ENCODE measurements around the gene NFIC.

- TF ChIP-seq CTCF (IDR thresholded peaks at IDR 0.05) (no peak), POLR2A (IDR thresholded peaks at IDR 0.05) (no peak)
Measured at GRCh38 chr19:3456925-3457527, 90.6 kb downstream of the NFIC start.

All from right lobe of liver (tissue), 4 donors.